ENCODE results near the gene MARCHF2.

- TF ChIP-seq CSDC2 (CRISPR knock-in tag; IDR thresholded peaks at IDR 0.05) (no peak), OSR1 (CRISPR knock-in tag; IDR thresholded peaks at IDR 0.05) (no peak), ZNF565 (CRISPR knock-in tag; conservative IDR thresholded peaks at IDR 0.05; ENCODE audit: low read depth) (no peak), ZFP3 (CRISPR knock-in tag; IDR thresholded peaks at IDR 0.05) (no peak), SNAI2 (CRISPR knock-in tag; IDR thresholded peaks at IDR 0.05) (no peak), CSRNP3 (CRISPR knock-in tag; IDR thresholded peaks at IDR 0.05) (no peak), PATZ1 (CRISPR knock-in tag; IDR thresholded peaks at IDR 0.05; ENCODE audit: borderline replicate concordance) (no peak), TOX (CRISPR knock-in tag; IDR thresholded peaks at IDR 0.05; ENCODE audit: borderline replicate concordance) (no peak), RARB (CRISPR knock-in tag; IDR thresholded peaks at IDR 0.05) (no peak), POU6F1 (CRISPR knock-in tag; IDR thresholded peaks at IDR 0.05; ENCODE audit: borderline replicate concordance, low read depth) (no peak)
These were observed 61.9 kb downstream of the MARCHF2 start for GRCh38 chr19:8475005-8475404.
